IPS DF 4.7 (cell line): ENCODE results near the gene C1orf216.
"Not testable (repeated sequence)": the region's sequence is repeated elsewhere in the genome, so short reads cannot be mapped to it uniquely, and the experiment has no call there.

Experiments used
- DNase-seq: peaks from one replicate; pipeline ENCODE4 v3.0.0-alpha.2; 2013; ENCODE audit warnings: low spot score; ENCODE audit errors: extremely low read depth

C1orf216 gene

GRCh38 chr1:35718492-35719336 is at the start of gene C1orf216:
Gene C1orf216, minus strand, starts transcription at chr1:35718884. Its CDS starts 2,563 bp downstream, at chr1:35716321.
- no peak for DNase-seq

- DNase-seq, result no peak
Measured at GRCh38 chr1:35764283-35764682, 45.6 kb upstream of the C1orf216 start.

GRCh38 chr1:35763201-35763600 is 44.5 kb upstream of the C1orf216 start:
- DNase-seq, result no peak

- no peak for DNase-seq
Measured at GRCh38 chr1:35762141-35762540, 43.5 kb upstream of the C1orf216 start.

GRCh38 chr1:35756064-35756463 is 37.4 kb upstream of the C1orf216 start:
- no peak for DNase-seq

GRCh38 chr1:35753626-35754260 is 35.1 kb upstream of the C1orf216 start:
- DNase-seq, result no peak

GRCh38 chr1:35748326-35748725 is 29.6 kb upstream of the C1orf216 start:
- no peak for DNase-seq

- no peak for DNase-seq
Measured at GRCh38 chr1:35745124-35745730, 26.5 kb upstream of the C1orf216 start.

GRCh38 chr1:35737120-35737519 is 18.4 kb upstream of the C1orf216 start:
- DNase-seq, result no peak

- no peak for DNase-seq
Measured at GRCh38 chr1:35727434-35728040, 8.9 kb upstream of the C1orf216 start.

- no peak for DNase-seq
Measured at GRCh38 chr1:35726450-35727433, 8.1 kb upstream of the C1orf216 start.

GRCh38 chr1:35725596-35725995 is 6.9 kb upstream of the C1orf216 start:
- no peak for DNase-seq

GRCh38 chr1:35717911-35718476 is 690 bp downstream of the C1orf216 start:
- DNase-seq, result no peak

GRCh38 chr1:35715568-35716002 is 3.1 kb downstream of the C1orf216 start:
- no peak for DNase-seq

GRCh38 chr1:35714921-35715567 is 3.6 kb downstream of the C1orf216 start:
- DNase-seq, result no peak

GRCh38 chr1:35711098-35711497 is 7.6 kb downstream of the C1orf216 start:
- DNase-seq, result not testable (repeated sequence)

- DNase-seq, result no peak
Measured at GRCh38 chr1:35708952-35709351, 9.7 kb downstream of the C1orf216 start.

GRCh38 chr1:35708441-35708921 is 10.2 kb downstream of the C1orf216 start:
- DNase-seq, result no peak

- no peak for DNase-seq
Measured at GRCh38 chr1:35707601-35708440, 10.9 kb downstream of the C1orf216 start.
